Epithelial cell of esophagus (primary cell): Measurements from ENCODE around the gene CYP1A2.
A peak's percentile ranks its signal among the peaks of the same experiment; 100 is the strongest.

ENCODE experiments used
- DNase-seq: peaks from one replicate; pipeline ENCODE4 v3.0.0; 2010; ENCODE audit warnings: low read depth
- H3K4me3 ChIP-seq: 2 replicates; pipeline ENCODE4 v1.5.1; 2011; ENCODE audit warnings: mild to moderate bottlenecking, low read length, control low read depth
- TF ChIP-seq, protein P1 (sequence below): IDR thresholded peaks from 2 replicates; pipeline ENCODE4 v1.5.1; 2011; ENCODE audit warnings: low read depth, mild to moderate bottlenecking, low read length, control low read depth, inconsistent platforms; ENCODE audit not compliant: insufficient read depth; ENCODE audit errors: missing control alignments

Gene CYP1A2

DNA sequence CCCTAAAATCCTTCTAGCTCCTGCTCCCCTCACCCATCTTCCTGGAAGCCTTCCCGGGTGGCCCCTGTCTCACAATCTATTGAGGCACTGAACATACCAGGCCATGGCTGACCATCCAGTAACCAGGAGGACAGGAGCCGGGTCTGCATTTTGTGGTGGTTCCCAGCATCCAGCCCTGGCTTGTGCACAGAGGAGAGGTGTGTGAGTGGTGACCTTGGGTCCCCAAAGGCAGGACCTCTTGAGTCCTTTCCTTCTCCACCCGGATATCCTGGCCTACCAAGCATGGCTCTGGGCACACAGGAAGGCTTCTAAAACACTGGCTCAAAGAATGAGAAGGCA, 41.1 kb downstream of the CYP1A2 start:
- TF ChIP-seq, protein P1, sequence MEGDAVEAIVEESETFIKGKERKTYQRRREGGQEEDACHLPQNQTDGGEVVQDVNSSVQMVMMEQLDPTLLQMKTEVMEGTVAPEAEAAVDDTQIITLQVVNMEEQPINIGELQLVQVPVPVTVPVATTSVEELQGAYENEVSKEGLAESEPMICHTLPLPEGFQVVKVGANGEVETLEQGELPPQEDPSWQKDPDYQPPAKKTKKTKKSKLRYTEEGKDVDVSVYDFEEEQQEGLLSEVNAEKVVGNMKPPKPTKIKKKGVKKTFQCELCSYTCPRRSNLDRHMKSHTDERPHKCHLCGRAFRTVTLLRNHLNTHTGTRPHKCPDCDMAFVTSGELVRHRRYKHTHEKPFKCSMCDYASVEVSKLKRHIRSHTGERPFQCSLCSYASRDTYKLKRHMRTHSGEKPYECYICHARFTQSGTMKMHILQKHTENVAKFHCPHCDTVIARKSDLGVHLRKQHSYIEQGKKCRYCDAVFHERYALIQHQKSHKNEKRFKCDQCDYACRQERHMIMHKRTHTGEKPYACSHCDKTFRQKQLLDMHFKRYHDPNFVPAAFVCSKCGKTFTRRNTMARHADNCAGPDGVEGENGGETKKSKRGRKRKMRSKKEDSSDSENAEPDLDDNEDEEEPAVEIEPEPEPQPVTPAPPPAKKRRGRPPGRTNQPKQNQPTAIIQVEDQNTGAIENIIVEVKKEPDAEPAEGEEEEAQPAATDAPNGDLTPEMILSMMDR = no peak
- no peak for DNase-seq
- H3K4me3 ChIP-seq = no peak overlapping the region

DNA sequence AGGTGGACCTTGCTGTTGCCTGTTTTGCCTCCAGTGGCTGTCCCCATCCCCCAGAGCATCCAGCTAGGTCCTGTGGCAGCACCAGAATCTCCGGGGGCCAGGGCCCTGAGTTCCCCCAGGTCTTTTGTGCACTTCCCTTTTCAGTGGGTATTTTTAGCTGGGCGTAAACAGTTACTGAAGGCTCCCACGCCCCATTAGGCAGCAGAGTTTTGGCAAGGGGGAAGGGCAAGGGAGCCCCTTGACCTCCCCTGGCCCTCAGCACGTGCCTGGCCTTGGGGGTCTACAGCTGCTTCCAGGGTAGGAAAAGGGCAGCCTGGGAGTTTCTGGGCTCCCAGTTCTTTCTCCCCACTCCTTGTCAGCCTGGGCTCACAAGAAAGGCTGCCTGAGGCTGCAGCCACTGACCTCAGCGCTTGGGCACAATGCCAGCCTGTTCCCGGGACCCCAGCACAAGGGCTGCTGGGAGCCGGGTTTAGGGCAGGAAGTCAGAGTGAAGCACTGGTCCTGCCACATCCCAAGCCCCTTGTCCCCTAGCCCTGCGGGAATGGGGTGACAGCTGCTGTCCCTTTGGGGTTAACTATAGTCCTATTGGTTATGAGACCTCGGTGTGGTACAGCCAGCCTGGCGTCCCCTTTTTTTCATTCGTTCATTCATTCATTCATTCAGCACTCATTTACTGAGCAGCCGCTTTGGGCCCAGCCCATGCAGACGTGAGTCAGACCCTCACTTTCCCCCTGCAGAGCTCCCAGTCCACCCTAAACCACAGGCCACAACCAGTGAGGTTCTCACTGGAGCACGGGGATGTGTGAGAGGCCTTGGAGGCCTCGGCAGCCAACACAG, 41.7 kb downstream of the CYP1A2 start:
- no peak overlapping the region for H3K4me3 ChIP-seq
- no peak for DNase-seq
- TF ChIP-seq, protein P1 = no peak

DNA sequence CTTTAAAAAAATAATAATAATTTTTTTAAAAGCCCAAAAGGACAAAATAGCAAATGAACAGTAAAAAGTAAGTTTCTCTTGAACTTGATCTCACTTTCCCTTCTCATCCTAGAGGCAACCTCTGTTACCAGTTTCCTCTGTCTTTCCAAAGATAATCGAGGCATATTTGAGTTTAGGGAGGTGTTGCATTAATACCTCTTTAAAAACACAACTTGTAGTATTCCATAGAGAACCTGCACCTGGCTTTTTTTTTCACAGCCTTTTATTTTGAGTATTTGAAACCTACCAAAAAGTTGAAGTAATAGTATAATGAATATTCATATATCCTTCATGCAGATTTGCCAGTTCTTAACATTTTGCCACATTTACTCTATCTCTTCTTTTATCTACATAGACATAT, 42.4 kb downstream of the CYP1A2 start:
- no peak for DNase-seq
- H3K4me3 ChIP-seq = no peak overlapping the region
- TF ChIP-seq, protein P1 = no peak

DNA sequence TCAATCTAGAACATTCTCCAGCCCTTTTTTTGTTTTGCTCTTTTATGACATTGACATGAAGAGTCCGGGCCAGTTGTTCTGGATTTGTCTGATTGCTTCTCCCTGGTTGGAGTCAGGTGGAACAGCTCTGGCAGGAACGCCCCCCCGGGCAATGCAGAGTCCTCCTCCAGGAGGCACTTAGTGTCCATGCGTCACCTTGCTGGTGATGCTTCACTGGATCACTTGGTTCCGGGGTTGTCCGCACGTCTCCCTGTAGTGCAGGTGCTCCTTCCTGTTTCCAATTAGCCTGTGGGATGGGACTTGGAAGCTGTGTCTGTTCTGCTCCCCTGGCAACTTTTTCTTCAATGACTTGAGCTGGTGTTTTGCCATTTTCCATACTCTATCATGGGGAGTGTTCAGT, 43.0 kb downstream of the CYP1A2 start:
- DNase-seq = no peak
- TF ChIP-seq, protein P1 = no peak
- no peak overlapping the region for H3K4me3 ChIP-seq

DNA sequence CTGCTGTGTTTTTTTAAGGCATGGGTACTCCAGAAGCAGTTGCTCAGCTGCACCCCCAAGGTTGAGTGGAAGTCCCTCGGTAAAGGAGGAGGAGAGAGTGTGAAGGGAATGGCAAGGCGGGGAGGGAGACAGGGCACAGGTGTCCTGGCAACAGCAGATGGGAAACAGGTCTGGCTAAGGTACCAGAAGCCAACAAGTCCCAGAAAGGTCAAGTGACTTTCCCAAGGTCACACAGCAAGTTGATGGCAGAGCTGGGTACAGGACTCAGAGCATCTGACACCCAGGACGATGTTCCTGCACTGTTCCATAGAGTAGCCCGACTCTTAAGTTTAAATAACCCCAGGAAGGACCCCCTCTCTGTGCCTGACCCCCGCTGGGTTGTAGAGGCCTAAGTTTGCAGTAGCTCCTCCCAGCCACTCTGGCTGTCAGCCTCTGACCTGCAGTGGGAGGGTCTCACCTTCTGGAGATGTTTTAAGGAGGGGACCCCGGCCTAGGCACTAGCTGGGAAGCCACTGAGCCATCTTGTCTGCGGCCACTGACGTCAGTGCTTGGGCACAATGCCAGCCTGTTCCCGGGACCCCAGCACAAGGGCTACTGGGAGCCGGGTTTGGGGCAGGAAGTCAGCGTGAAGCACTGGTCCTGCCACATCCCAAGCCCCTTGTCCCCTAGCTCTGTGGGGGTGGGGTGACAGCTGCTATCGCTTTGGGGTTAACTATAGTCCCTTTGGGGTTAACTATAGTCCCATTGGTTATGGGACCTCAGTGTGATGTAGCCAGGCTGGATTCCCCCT, 43.8 kb downstream of the CYP1A2 start:
- H3K4me3 ChIP-seq = no peak overlapping the region
- TF ChIP-seq, protein P1 = no peak
- no peak for DNase-seq

DNA sequence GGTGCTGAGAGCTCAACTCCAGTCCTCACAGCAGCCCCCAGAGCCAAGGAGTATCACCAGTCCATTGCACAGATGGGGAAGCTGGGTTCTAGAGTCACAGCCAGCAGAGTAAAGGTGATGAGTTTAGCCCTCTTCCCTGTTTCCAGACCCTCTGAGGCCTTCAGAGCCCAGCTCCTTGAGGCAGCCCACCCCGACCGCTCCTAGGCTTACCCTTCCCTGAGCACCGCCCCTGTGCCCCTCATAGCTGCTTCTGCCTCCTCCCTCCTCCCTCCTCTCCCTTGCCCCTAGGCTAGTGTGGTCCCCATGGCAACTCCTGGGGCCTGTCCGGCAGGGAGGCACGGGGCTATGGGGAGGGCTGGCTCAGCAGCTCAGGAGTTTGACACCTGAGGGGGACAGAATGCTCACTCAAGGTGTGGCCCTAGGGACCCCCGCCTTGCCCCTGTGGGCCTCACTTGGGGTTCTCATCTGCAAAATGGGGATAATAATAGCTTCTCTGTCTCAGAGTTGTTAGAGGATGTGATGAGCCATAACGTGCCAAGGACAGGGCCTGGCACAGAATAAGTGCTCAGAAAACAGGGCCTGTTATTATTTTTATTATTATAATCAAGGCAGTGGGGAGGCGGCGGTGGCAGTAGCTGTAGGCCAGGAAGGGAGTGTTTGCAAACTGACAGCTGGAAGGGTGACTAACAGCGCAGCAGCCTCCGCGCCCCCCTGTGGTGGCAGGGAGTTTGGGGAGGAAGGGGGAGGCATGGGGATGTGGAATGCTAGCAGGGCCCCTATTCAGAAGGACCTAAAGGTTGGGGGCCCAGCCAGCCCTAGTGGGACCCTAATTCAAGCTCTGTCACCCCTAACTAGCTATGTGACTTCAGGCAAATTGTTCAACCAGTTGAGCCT, 44.7 kb downstream of the CYP1A2 start:
- H3K4me3 ChIP-seq = no peak overlapping the region
- TF ChIP-seq, protein P1 = peak; percentile 38
- DNase-seq = peak; percentile 62
